SK-N-SH (cell line): ENCODE measurements around the gene RASSF9. TPM values are rescaled to one million over a fixed set of nuclear protein-coding genes. Genes with fewer than 3 reads are reported as not detected.

ENCODE experiments used
- CTCF ChIA-PET: fragments of 300-600, 350-600 bp; formaldehyde crosslinking; extraction: SDS; loops from one replicate; lab custom pipeline; 2021; lab: Yijun Ruan, JAX
- POLR2A ChIA-PET: fragments of 350-600 bp; sonication (Branson Sonifier 250); formaldehyde crosslinking; extraction: SDS; loops from one replicate; lab custom pipeline; 2020; ENCODE audit warnings: antibody characterized with exemption, inconsistent platforms; lab: Yijun Ruan, JAX
- DNase-seq: peaks from one replicate; pipeline ENCODE4 v3.0.0; 2012
- H2AFZ ChIP-seq: fragments of 200-600 bp; sonication (generic); 2 replicates; pipeline ENCODE4 v1.8.1; 2016; ENCODE audit warnings: antibody characterized with exemption, mild to moderate bottlenecking, low read depth
- H3F3A ChIP-seq: fragments of 200-600 bp; sonication (generic); replicated peaks from 2 replicates; pipeline ENCODE3; 2016; ENCODE audit warnings: antibody characterized with exemption, mild to moderate bottlenecking; ENCODE audit not compliant: insufficient read depth
- H3K27ac ChIP-seq, 2 experiments: fragments of 200-500 bp in 1 of 2; fragments of 200-600 bp in 1 of 2; sonication (Bioruptor generic) in 1 of 2; sonication (generic), shearing (Covaris generic) in 1 of 2; 2 replicates each; pipeline versions ENCODE4 v1.5.1 to v1.6.1; 2014 to 2016; ENCODE audit warnings: low read depth in 2 of 2, inconsistent platforms in 1 of 2, low read length in 1 of 2, mild to moderate bottlenecking in 1 of 2, mixed read lengths in 1 of 2
- H3K27me3 ChIP-seq: fragments of 200-600 bp; sonication (generic), shearing (Covaris generic); 2 replicates; pipeline ENCODE4 v1.6.1; 2016; ENCODE audit warnings: mixed run types; ENCODE audit not compliant: insufficient read depth
- H3K36me3 ChIP-seq, 2 experiments: fragments of 200-500 bp in 1 of 2; fragments of 200-600 bp in 1 of 2; sonication (Bioruptor generic) in 1 of 2; sonication (generic) in 1 of 2; replicated peaks in 1 of 2; 2 replicates each; pipeline versions ENCODE3 to v1.5.1; 2014 to 2016; ENCODE audit warnings: low read length in 1 of 2, mild to moderate bottlenecking in 1 of 2; ENCODE audit not compliant: insufficient read depth in 2 of 2, control insufficient read depth in 1 of 2
- H3K4me1 ChIP-seq, 2 experiments: fragments of 200-500 bp in 1 of 2; fragments of 200-600 bp in 1 of 2; sonication (Bioruptor generic) in 1 of 2; sonication (generic), shearing (Covaris generic) in 1 of 2; 2 replicates each; pipeline versions ENCODE4 v1.5.1 to v1.6.1; 2014 to 2016; ENCODE audit warnings: low read depth in 1 of 2, low read length in 1 of 2, mixed run types in 1 of 2; ENCODE audit not compliant: insufficient read depth in 2 of 2, control insufficient read depth in 1 of 2
- H3K4me2 ChIP-seq: fragments of 200-600 bp; sonication (generic), shearing (Covaris generic); 2 replicates; pipeline ENCODE4 v1.6.1; 2017; ENCODE audit warnings: mixed run types
- H3K4me3 ChIP-seq, 2 experiments: fragments of 200-500 bp in 1 of 2; fragments of 200-600 bp in 1 of 2; sonication (Bioruptor generic) in 1 of 2; sonication (generic), shearing (Covaris generic) in 1 of 2; 2 replicates each; pipeline versions ENCODE4 v1.5.1 to v1.8.1; 2014 to 2016; ENCODE audit warnings: low read depth in 2 of 2, inconsistent platforms in 1 of 2, low read length in 1 of 2, mild to moderate bottlenecking in 1 of 2, mixed read lengths in 1 of 2, moderate library complexity in 1 of 2
- H3K79me2 ChIP-seq: fragments of 200-600 bp; sonication (generic); 2 replicates; pipeline ENCODE4 v1.8.1; 2017; ENCODE audit warnings: mild to moderate bottlenecking; ENCODE audit not compliant: insufficient read depth
- H3K9ac ChIP-seq: fragments of 200-600 bp; sonication (generic); 2 replicates; pipeline ENCODE4 v1.6.1; 2017; ENCODE audit warnings: mixed run types
- H3K9me2 ChIP-seq: fragments of 200-600 bp; sonication (generic); 2 replicates; pipeline ENCODE4 v1.6.1; 2017; ENCODE audit warnings: mixed run types
- H3K9me3 ChIP-seq: fragments of 200-600 bp; sonication (generic); 2 replicates; pipeline ENCODE4 v1.6.1; 2017; ENCODE audit warnings: mixed run types, mild to moderate bottlenecking, moderate library complexity
- H4K20me1 ChIP-seq: fragments of 200-600 bp; sonication (generic); 2 replicates; pipeline ENCODE4 v1.6.1; 2017; ENCODE audit warnings: mild to moderate bottlenecking, mixed run types; ENCODE audit not compliant: insufficient read depth
- EZH2phosphoT487 ChIP-seq: fragments of 200-600 bp; sonication (generic); IDR thresholded peaks from 2 replicates; pipeline ENCODE4 v1.6.1; 2017; ENCODE audit warnings: low read depth, mixed run types, mild to moderate bottlenecking, antibody characterized with exemption, moderate library complexity, borderline replicate concordance
- MEF2A ChIP-seq: IDR thresholded peaks from 2 replicates; pipeline ENCODE4 v1.4.0; 2012; ENCODE audit warnings: low read depth, borderline replicate concordance
- NFIC ChIP-seq: IDR thresholded peaks from 2 replicates; pipeline ENCODE4 v1.4.0; 2012; ENCODE audit warnings: borderline replicate concordance
- RXRA ChIP-seq: IDR thresholded peaks from 2 replicates; pipeline ENCODE4 v1.4.0; 2012; ENCODE audit warnings: low read depth, mild to moderate bottlenecking, borderline replicate concordance
- TAF1 ChIP-seq: IDR thresholded peaks from 2 replicates; pipeline ENCODE4 v1.6.1; 2012; ENCODE audit warnings: low read depth, mild to moderate bottlenecking, low read length, moderate library complexity, borderline replicate concordance
- WGBS: methylation state at CpG from one replicate; pipeline ENCODE4 v1.1.6; 2017; ENCODE audit warnings: low lambda C conversion rate; 5-methylcytosine and 5-hydroxymethylcytosine counted together
- polyA plus RNA-seq, 3 experiments: library from polyadenylated mRNA; depleted of rRNA; stranded (reverse); fragments of >200 nt; gene quantifications; 2 replicates each; pipeline ENCODE4 v1.2.3, GENCODE V29; 2012
- TF ChIP-seq, protein P1 (sequence below): IDR thresholded peaks from 2 replicates; pipeline ENCODE4 v1.4.0; 2012; ENCODE audit warnings: low read depth
- TF ChIP-seq, protein P2 (sequence below): fragments of 200-600 bp; sonication (generic); IDR thresholded peaks from 2 replicates; pipeline ENCODE4 v1.6.1; 2017; ENCODE audit warnings: antibody characterized with exemption, mild to moderate bottlenecking, moderate library complexity
- TF ChIP-seq, protein P3 (sequence below): IDR thresholded peaks from 2 replicates; pipeline ENCODE4 v1.6.1; 2012; ENCODE audit warnings: mild to moderate bottlenecking, low read depth, low read length, moderate library complexity

Gene RASSF9
- polyA plus RNA-seq, 1 of the 3 experiments (the other 2 are of a cell fraction): 0.21 TPM

DNA sequence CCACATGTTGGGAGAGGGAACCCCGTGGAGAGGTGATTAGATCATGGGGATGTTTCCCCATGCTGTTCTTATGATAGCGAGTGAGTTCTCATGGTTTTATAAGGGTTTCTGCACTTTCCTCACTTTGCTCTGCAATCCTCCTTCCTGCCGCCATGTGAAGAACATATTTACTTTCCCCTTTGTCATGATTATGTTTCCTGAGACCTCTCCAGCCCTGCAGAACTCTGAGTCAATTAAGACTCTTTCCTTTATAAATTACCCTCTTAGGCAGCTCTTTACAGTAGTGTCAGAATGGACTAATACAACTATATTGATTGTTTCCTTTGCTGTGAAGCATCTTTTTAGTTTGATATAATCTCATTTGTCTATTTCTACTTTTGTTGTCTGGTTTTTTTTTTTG, 13.1 kb upstream of the RASSF9 start:
- H3K79me2 ChIP-seq: no peaks in the 10 kb centered on the region
- H3K27me3 ChIP-seq: no peaks in the 10 kb centered on the region
- H3F3A ChIP-seq: no peaks in the 10 kb centered on the region
- TF ChIP-seq RXRA (no peak), NFIC (no peak)
- TF ChIP-seq, protein P1, sequence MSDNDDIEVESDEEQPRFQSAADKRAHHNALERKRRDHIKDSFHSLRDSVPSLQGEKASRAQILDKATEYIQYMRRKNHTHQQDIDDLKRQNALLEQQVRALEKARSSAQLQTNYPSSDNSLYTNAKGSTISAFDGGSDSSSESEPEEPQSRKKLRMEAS: no peak
- TF ChIP-seq, protein P2, sequence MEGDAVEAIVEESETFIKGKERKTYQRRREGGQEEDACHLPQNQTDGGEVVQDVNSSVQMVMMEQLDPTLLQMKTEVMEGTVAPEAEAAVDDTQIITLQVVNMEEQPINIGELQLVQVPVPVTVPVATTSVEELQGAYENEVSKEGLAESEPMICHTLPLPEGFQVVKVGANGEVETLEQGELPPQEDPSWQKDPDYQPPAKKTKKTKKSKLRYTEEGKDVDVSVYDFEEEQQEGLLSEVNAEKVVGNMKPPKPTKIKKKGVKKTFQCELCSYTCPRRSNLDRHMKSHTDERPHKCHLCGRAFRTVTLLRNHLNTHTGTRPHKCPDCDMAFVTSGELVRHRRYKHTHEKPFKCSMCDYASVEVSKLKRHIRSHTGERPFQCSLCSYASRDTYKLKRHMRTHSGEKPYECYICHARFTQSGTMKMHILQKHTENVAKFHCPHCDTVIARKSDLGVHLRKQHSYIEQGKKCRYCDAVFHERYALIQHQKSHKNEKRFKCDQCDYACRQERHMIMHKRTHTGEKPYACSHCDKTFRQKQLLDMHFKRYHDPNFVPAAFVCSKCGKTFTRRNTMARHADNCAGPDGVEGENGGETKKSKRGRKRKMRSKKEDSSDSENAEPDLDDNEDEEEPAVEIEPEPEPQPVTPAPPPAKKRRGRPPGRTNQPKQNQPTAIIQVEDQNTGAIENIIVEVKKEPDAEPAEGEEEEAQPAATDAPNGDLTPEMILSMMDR: no peak
- H3K27ac ChIP-seq: no peak overlapping the region
- H3K9me3 ChIP-seq: no peaks in the 10 kb centered on the region
- DNase-seq: no peak
- no peak overlapping the region for H3K4me3 ChIP-seq
- POLR2A ChIA-PET: no interaction called here
- H4K20me1 ChIP-seq: no peaks in the 10 kb centered on the region
- WGBS: 58% methylated on average over 3 of the region's 3 CpGs
- no peaks in the 10 kb centered on the region for H3K9me2 ChIP-seq
- H3K4me1 ChIP-seq: no peaks in the 10 kb centered on the region
- no peak overlapping the region for H3K9ac ChIP-seq
- H3K4me2 ChIP-seq: no peak overlapping the region
- H3K36me3 ChIP-seq: no peaks in the 10 kb centered on the region
- CTCF ChIA-PET: interaction anchor here (8.2 kb wide), 1 partner anchor 18 kb away, joined by 62 read pairs; no protein-coding TSS in a partner anchor
- no peak overlapping the region for H2AFZ ChIP-seq

DNA sequence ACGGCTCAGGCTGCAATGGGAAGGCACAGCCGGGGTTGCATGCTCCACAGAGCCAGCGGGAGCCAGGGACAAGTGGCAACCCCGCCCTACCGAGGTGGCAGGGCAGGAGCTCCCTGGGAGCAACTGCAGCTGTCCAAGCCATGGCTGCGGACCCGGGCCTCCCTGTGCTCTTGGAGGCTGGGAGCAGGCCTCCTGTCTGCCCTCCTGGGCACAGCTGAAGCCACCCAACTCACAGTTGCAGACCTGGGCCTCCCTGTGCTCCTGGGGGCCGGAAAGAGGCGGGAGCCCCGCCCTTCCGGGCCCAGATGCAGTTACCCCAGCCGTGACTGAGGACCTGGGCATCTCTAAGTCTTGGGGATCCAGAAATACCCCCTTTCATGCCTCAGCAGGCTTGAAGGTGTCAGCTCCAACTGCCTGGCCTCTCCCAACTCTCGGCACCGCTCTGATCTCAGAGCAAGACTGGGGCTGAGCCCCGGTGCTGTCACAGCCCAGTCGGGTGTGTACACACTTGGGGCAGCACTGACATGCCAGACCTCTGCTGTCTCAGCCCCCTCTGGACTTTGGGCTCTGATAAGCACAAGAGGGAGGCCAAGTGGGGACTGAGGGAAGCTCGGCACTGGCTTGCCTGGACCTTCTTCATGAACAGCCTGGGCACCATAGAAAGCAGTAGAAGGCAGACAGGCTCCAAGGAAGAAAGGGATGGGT, 7.5 kb upstream of the RASSF9 start:
- 65% methylated on average over 4 of the region's 17 CpGs for WGBS
- no peak overlapping the region for H3K4me2 ChIP-seq
- no peaks in the 10 kb centered on the region for H3K79me2 ChIP-seq
- H3K9ac ChIP-seq: no peak overlapping the region
- H3F3A ChIP-seq: no peaks in the 10 kb centered on the region
- H2AFZ ChIP-seq: no peak overlapping the region
- no peaks in the 10 kb centered on the region for H4K20me1 ChIP-seq
- no peak overlapping the region for H3K27ac ChIP-seq
- H3K9me3 ChIP-seq: no peaks in the 10 kb centered on the region
- no peaks in the 10 kb centered on the region for H3K4me1 ChIP-seq
- POLR2A ChIA-PET: no interaction called here
- no peaks in the 10 kb centered on the region for H3K36me3 ChIP-seq
- CTCF ChIA-PET: interaction anchor here (2.5 kb wide), 1 partner anchor 23 kb away, joined by 13 read pairs; no protein-coding TSS in a partner anchor
- no peak for DNase-seq
- no peak overlapping the region for H3K4me3 ChIP-seq
- TF ChIP-seq TAF1 (no peak), EZH2phosphoT487 (no peak), MEF2A (no peak)
- TF ChIP-seq, protein P3, sequence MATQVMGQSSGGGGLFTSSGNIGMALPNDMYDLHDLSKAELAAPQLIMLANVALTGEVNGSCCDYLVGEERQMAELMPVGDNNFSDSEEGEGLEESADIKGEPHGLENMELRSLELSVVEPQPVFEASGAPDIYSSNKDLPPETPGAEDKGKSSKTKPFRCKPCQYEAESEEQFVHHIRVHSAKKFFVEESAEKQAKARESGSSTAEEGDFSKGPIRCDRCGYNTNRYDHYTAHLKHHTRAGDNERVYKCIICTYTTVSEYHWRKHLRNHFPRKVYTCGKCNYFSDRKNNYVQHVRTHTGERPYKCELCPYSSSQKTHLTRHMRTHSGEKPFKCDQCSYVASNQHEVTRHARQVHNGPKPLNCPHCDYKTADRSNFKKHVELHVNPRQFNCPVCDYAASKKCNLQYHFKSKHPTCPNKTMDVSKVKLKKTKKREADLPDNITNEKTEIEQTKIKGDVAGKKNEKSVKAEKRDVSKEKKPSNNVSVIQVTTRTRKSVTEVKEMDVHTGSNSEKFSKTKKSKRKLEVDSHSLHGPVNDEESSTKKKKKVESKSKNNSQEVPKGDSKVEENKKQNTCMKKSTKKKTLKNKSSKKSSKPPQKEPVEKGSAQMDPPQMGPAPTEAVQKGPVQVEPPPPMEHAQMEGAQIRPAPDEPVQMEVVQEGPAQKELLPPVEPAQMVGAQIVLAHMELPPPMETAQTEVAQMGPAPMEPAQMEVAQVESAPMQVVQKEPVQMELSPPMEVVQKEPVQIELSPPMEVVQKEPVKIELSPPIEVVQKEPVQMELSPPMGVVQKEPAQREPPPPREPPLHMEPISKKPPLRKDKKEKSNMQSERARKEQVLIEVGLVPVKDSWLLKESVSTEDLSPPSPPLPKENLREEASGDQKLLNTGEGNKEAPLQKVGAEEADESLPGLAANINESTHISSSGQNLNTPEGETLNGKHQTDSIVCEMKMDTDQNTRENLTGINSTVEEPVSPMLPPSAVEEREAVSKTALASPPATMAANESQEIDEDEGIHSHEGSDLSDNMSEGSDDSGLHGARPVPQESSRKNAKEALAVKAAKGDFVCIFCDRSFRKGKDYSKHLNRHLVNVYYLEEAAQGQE: no peak
- H3K27me3 ChIP-seq: no peaks in the 10 kb centered on the region
- H3K9me2 ChIP-seq: no peaks in the 10 kb centered on the region
